ENCODE data around the gene AVPR2. TPM values are rescaled to one million over a fixed set of nuclear protein-coding genes. Genes with fewer than 3 reads are reported as not detected.

The AVPR2 gene
- total and polyA plus RNA-seq, 8 donors, result 0.12 to 1.3 (median 0.40) TPM

DNA sequence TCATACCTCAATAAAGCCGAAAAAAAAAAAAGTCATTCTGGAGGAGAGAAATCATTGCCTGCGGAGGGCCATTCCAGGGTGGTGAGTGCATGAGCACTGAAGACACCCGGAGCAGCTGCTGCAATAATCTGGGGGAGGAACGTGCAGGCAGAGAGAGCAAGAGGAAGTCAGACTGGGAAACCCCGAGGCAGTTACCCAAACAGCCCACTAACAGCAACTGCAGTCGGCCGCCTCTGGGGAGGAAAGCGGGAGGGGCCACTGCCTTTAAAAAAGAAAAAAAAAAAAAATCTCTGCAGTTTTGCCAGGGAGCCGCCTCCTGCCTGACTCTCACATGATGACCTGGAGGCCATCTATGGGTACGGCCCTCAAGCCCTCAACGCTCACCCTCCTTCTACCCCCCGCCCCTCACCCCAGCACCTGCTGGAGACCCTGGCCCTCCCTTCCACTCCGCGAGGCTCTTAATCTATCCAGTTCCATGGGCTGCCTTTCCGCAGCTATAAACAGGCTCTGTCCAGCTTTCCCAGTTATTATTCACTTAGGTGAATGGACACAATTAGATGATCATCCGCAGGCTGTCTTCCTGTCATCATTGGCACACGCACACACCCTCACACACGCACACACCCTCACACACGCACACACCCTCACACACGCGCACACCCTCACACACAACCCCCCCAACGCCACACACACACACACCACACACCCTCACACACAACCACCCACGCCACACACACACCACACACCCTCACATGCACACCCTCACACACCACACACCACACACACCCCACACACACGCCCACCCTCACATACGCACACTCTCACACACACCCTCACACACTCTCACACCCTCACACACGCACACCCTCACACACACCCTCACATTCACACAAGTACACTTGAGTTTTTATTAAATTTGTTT, 3.4 kb upstream of the AVPR2 start:
- FAIRE-seq (no peak), DNase-seq (peak in 2 of 6 donors; percentile 28 to 50)

DNA sequence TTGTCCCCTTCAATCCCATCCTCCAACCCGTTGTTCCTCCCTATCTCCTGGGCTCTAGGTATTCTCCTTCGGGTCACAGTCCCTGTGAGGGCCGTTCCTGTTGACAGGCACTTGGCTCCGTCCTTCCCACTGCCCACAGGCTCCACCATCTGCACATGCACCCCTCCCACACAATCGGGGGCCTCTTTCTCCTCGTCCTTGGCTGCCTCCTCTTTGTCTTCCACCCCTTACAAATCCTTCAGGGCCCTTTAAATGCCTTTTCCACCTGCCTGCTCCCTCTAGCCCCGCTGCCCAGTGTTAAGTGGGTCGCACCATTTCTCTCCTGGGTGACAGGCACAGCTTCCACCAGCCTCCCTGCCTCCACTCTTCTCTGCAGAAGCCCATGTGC, 2.7 kb upstream of the AVPR2 start:
- TF ChIP-seq CTCF (IDR thresholded peaks at IDR 0.05), result no peak
- DNase-seq, result peak in 1 of 6 donors; percentile 8
- intact Hi-C loops (cut with DNase I), result no loop called here
- peaks cover 0 to 8% (median 0%) of the 10 kb centered on the region in 4 donors for H3K27me3 ChIP-seq
- no peak overlapping the region for H3K4me3 ChIP-seq
- H3K27ac ChIP-seq, result no peak overlapping the region
- no peaks in the 10 kb centered on the region for H3K9me3 ChIP-seq
- no peak for FAIRE-seq
- no peaks in the 10 kb centered on the region for H3K4me1 ChIP-seq
- no peak for ATAC-seq
- H3K36me3 ChIP-seq, result no peaks in the 10 kb centered on the region
- WGBS, 2 donors, result 37 to 63% methylated on average over 8 of the region's 8 CpGs

More for the DNA sequence above, 3.4 kb upstream of the AVPR2 start:
- H3K36me3 ChIP-seq, result no peaks in the 10 kb centered on the region
- H3K9me3 ChIP-seq, result no peaks in the 10 kb centered on the region
- H3K27ac ChIP-seq, result no peak overlapping the region
- no peak overlapping the region for H3K4me3 ChIP-seq
- TF ChIP-seq CTCF (IDR thresholded peaks at IDR 0.05), result no peak
- intact Hi-C loops (cut with DNase I), result no loop called here
- peak in 3 of 4 donors; percentile 53 to 77 (median 73) for ATAC-seq
- H3K27me3 ChIP-seq, result peaks cover 0 to 10% (median 0%) of the 10 kb centered on the region in 4 donors
- H3K4me1 ChIP-seq, result no peaks in the 10 kb centered on the region
- WGBS, 2 donors, result 32 to 52% methylated on average over 26 of the region's 26 CpGs

- no peak for TF ChIP-seq CTCF (IDR thresholded peaks at IDR 0.05)
- Histone ChIP-seq H3K27me3 (peaks cover 0 to 6% (median 0%) of the 10 kb centered on the region in 4 donors), H3K27ac (no peak overlapping the region), H3K4me3 (no peak overlapping the region), H3K9me3 (no peaks in the 10 kb centered on the region), H3K36me3 (no peaks in the 10 kb centered on the region), H3K4me1 (no peaks in the 10 kb centered on the region)
- FAIRE-seq (no peak), ATAC-seq (no peak), DNase-seq (peak in 1 of 6 donors; percentile 43)
- 62 to 68% methylated on average over 10 of the region's 10 CpGs for WGBS, 2 donors
- intact Hi-C loops (cut with DNase I), result no loop called here
Observed at GRCh38 chrX:153902385-153902784, 2.1 kb upstream of the AVPR2 start.

GRCh38 chrX:153903238-153903980, 1.1 kb upstream of the AVPR2 start:
- H3K36me3 ChIP-seq, result no peaks in the 10 kb centered on the region
- WGBS, 2 donors, result 67 to 76% methylated on average over 14 to 18 of the region's 18 CpGs
- H3K4me3 ChIP-seq, result no peak overlapping the region
- TF ChIP-seq CTCF (IDR thresholded peaks at IDR 0.05), result no peak
- peaks cover 0 to 6% (median 0%) of the 10 kb centered on the region in 4 donors for H3K27me3 ChIP-seq
- intact Hi-C loops (cut with DNase I), result no loop called here
- FAIRE-seq (no peak), DNase-seq (peak in 2 of 6 donors; percentile 46 to 53), ATAC-seq (peak in 2 of 4 donors; percentile 16 to 24)
- no peak overlapping the region for H3K27ac ChIP-seq
- H3K9me3 ChIP-seq, result no peaks in the 10 kb centered on the region
- H3K4me1 ChIP-seq, result no peaks in the 10 kb centered on the region
